Common myeloid progenitor, CD34-positive (primary cell): ENCODE results near the gene VEZF1.
"Not testable (repeated sequence)": the region's sequence is repeated elsewhere in the genome, so short reads cannot be mapped to it uniquely, and the experiment has no call there.

Source experiments
- CTCF ChIA-PET: fragments of 350-600 bp; sonication (Branson Sonifier 250); formaldehyde crosslinking; loops from one replicate; lab custom pipeline; 2021; ENCODE audit warnings: antibody characterized with exemption; lab: Charles Lee
- POLR2A ChIA-PET: fragments of 350-600 bp; sonication (Branson Sonifier 250); formaldehyde crosslinking; loops from one replicate; lab custom pipeline; 2021; ENCODE audit warnings: antibody characterized with exemption; lab: Charles Lee
- DNase-seq, 3 donors: peaks; one replicate each; pipeline versions ENCODE4 v3.0.0 to v3.0.0-alpha.2; 2013
- H3K27ac ChIP-seq, 2 experiments: 1 replicate in 1 of 2; 2 replicates in 1 of 2; pipeline ENCODE4 v1.7.0; 2013; ENCODE audit warnings: inconsistent platforms in 2 of 2, low read length in 2 of 2, mild to moderate bottlenecking in 2 of 2, low read depth in 1 of 2, moderate library complexity in 1 of 2; ENCODE audit not compliant: severe bottlenecking in 2 of 2, insufficient read depth in 1 of 2, poor library complexity in 1 of 2
- H3K27me3 ChIP-seq, 5 experiments: replicated peaks in 2 of 5; 1 replicate in 3 of 5; 2 replicates in 2 of 5; pipeline versions ENCODE4 v1.6.1 to v1.7.0; 2013; ENCODE audit warnings: low read length in 4 of 5, mild to moderate bottlenecking in 2 of 5, moderate library complexity in 2 of 5, inconsistent platforms in 1 of 5; ENCODE audit not compliant: insufficient read depth in 5 of 5, control insufficient read depth in 4 of 5
- H3K36me3 ChIP-seq, 4 experiments: 1 replicate in 2 of 4; 2 replicates in 2 of 4; pipeline versions ENCODE4 v1.6.1 to v1.7.0; 2013; ENCODE audit warnings: low read length in 3 of 4, control low read depth in 1 of 4, mild to moderate bottlenecking in 1 of 4; ENCODE audit not compliant: control insufficient read depth in 4 of 4, insufficient read depth in 4 of 4
- H3K4me1 ChIP-seq, 4 experiments: 1 replicate in 3 of 4; 2 replicates in 1 of 4; pipeline versions ENCODE4 v1.6.1 to v1.7.1; 2013; ENCODE audit warnings: low read length in 3 of 4, mild to moderate bottlenecking in 3 of 4, control low read depth in 1 of 4, inconsistent platforms in 1 of 4, moderate library complexity in 1 of 4; ENCODE audit not compliant: control insufficient read depth in 4 of 4, insufficient read depth in 4 of 4; ENCODE audit errors: control extremely low read depth in 1 of 4
- H3K4me3 ChIP-seq, 7 experiments: 1 replicate in 4 of 7; 2 replicates in 3 of 7; pipeline versions ENCODE4 v1.5.1 to v1.7.0; 2013; ENCODE audit warnings: mild to moderate bottlenecking in 7 of 7, low read length in 6 of 7, moderate library complexity in 6 of 7, inconsistent platforms in 2 of 7, low read depth in 2 of 7, control low read depth in 1 of 7; ENCODE audit not compliant: insufficient read depth in 4 of 7, control insufficient read depth in 1 of 7; ENCODE audit errors: extremely low read depth in 1 of 7
- H3K9me3 ChIP-seq, 5 experiments: 1 replicate in 4 of 5; 2 replicates in 1 of 5; pipeline versions ENCODE4 v1.6.1 to v1.7.1; 2013; ENCODE audit warnings: low read length in 4 of 5, mild to moderate bottlenecking in 2 of 5, inconsistent platforms in 1 of 5, low read depth in 1 of 5, moderate library complexity in 1 of 5; ENCODE audit not compliant: control insufficient read depth in 4 of 5, insufficient read depth in 2 of 5; ENCODE audit errors: control extremely low read depth in 1 of 5
- WGBS: methylation state at CpG from one replicate; pipeline ENCODE4 v1.1.5; 2013; ENCODE audit not compliant: insufficient coverage; 5-methylcytosine and 5-hydroxymethylcytosine counted together

VEZF1 gene

DNA sequence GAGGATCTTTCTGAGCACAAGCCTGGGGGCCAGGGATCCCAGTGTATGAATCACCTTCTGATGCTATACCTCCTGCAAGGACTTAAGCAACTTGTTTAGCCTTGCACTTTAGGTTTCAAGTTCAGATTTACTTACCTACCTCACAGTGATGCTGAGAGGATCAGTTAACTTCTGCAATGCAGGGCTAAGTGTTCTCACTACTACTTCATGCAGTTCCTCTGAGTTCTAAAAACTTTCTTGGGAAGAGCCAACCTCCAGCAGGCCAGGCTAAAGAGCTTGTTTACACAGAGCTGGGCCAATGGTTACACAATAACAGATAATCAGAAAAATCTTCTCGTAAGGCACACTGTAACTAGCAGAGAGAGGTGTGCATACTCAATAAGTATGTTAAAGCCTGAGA lies 13.0 kb downstream of the VEZF1 start:
- Histone ChIP-seq H3K36me3 (peaks cover 22 to 69% (median 43%) of the 10 kb centered on the region in 4 experiments), H3K27ac (no peak overlapping the region), H3K27me3 (no peaks in the 10 kb centered on the region), H3K9me3 (no peaks in the 10 kb centered on the region), H3K4me3 (no peak overlapping the region), H3K4me1 (peaks cover 0 to 15% (median 8%) of the 10 kb centered on the region in 4 experiments)
- ChIA-PET CTCF (interaction anchor here (1.1 to 1.8 kb wide), 2 partner anchors 11 kb away, joined by 3 to 6 read pairs; no protein-coding TSS in a partner anchor), POLR2A (no interaction called here)
- DNase-seq, result no peak
- WGBS, result no CpG with 5 or more reads among the region's 1 CpG

DNA sequence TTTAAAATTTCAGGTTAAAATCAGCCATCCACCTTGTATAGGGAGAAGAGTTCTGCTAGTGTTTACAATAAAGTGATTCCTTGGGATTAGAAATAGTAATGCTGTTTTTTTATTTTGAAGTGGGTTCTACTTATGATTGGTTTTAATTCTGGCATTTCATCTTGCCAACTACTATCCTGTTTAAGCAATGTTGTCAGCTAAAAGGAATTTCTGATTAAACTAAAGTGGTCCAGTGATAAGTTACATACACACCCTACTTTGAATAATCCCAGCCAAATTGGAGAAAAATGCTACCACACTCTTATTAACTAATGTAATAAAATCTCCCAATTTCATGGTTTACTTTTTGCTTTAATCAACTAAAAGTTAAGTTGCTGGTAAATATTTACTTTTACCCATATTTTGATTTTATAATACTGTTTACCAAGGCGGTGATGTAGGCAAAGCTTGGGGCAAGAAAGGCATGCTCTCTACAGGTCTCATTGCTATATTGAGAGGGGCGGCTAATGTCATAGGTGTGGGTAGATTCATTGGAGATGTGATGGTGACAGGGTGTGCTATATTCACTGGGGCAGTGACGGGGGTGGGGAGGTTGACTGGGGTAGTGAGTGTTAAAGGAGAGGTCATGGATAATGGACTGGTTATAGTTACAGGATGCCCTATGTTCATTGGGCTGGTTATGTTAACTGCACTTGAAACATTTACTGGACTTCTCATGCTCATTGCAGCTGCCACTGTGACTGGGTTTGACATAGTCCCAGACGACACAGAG lies 13.8 kb downstream of the VEZF1 start:
- CTCF ChIA-PET, result interaction anchor here (1.0 to 1.8 kb wide), 3 partner anchors 10 to 12 kb away, joined by 3 to 6 read pairs (median 3); no protein-coding TSS in a partner anchor
- not testable (repeated sequence) for H3K27me3 ChIP-seq, H3K4me3 ChIP-seq, H3K9me3 ChIP-seq, H3K27ac ChIP-seq, DNase-seq
- POLR2A ChIA-PET, result interaction anchor here (0.9 to 1.3 kb wide), 2 partner anchors 20 to 26 kb away, joined by 3 read pairs; no protein-coding TSS in a partner anchor
- H3K4me1 ChIP-seq, result peaks cover 0 to 15% (median 8%) of the 10 kb centered on the region in 4 experiments
- H3K36me3 ChIP-seq, result peaks cover 20 to 61% (median 41%) of the 10 kb centered on the region in 4 experiments
- WGBS, result 100% methylated on average over 2 of the region's 4 CpGs

DNA sequence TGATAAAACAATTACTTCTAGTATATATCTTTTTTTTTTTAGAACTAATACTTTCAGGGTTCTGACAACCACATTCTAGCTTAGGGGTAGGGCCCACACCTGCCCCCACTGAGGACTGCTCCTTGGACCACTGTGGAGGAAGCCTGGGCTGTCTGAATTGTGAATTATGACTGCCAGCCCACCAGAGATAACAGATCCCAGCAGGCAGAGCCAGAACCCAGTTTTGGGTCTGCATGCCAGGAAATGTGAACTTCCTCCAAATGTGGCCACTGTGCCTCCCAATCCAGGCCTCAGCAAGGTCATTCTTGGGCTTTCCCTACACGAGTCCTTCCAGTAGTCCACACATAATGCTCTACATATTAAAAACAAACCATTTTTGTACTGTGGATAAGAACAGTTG lies 15.9 kb downstream of the VEZF1 start:
- Histone ChIP-seq H3K9me3 (no peaks in the 10 kb centered on the region), H3K4me1 (peaks cover 0 to 15% (median 8%) of the 10 kb centered on the region in 4 experiments), H3K36me3 (peaks cover 13 to 41% (median 29%) of the 10 kb centered on the region in 4 experiments), H3K27me3 (no peaks in the 10 kb centered on the region), H3K4me3 (peak overlapping the region in 2 of 7 experiments; percentile 8 to 10), H3K27ac (peak overlapping the region in 1 of 2 experiments; percentile 34)
- ChIA-PET CTCF (interaction anchor here (1.1 to 2.2 kb wide), 6 partner anchors 9 to 97 kb away, joined by 3 to 8 read pairs (median 3); partner anchors contain the start of gene CUEDC1), POLR2A (interaction anchor here (1.1 to 1.6 kb wide), 2 partner anchors 32 to 103 kb away, joined by 3 read pairs; no protein-coding TSS in a partner anchor)
- peak in 1 of 3 donors; percentile 41 for DNase-seq
- WGBS, result no CpG with 5 or more reads among the region's 1 CpG

DNA sequence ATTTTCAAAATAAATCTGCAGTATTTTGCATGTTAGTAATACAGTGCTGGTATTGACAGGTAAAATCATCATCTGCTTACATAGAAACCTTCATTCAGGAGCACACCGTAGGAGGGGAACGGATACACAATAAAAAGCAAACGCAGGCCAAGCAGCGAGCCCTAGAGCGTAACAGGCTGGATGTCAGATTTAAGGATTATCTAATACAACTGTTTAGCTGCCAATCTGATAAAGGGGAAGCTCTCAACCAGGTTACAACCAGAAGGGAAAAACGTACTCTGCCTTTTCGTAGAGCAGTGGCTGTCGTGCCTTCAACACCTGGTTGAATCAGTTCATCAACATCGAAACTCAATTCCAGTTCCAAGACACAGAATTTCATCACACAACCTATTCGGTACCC lies 16.5 kb downstream of the VEZF1 start:
- peaks cover 0 to 15% (median 8%) of the 10 kb centered on the region in 4 experiments for H3K4me1 ChIP-seq
- ChIA-PET POLR2A (interaction anchor here (1.1 to 1.6 kb wide), 3 partner anchors 32 to 104 kb away, joined by 3 read pairs; no protein-coding TSS in a partner anchor), CTCF (interaction anchor here (1.1 to 2.2 kb wide), 9 partner anchors 8 to 113 kb away, joined by 3 to 8 read pairs (median 4); partner anchors contain the start of gene CUEDC1)
- no peaks in the 10 kb centered on the region for H3K27me3 ChIP-seq
- H3K4me3 ChIP-seq, result no peak overlapping the region
- 44% methylated on average over 6 of the region's 10 CpGs for WGBS
- DNase-seq, result peak in 1 of 3 donors; percentile 22
- peak overlapping the region in 1 of 2 experiments; percentile 34 for H3K27ac ChIP-seq
- peaks cover 9 to 35% (median 23%) of the 10 kb centered on the region in 4 experiments for H3K36me3 ChIP-seq
- no peaks in the 10 kb centered on the region for H3K9me3 ChIP-seq

DNA sequence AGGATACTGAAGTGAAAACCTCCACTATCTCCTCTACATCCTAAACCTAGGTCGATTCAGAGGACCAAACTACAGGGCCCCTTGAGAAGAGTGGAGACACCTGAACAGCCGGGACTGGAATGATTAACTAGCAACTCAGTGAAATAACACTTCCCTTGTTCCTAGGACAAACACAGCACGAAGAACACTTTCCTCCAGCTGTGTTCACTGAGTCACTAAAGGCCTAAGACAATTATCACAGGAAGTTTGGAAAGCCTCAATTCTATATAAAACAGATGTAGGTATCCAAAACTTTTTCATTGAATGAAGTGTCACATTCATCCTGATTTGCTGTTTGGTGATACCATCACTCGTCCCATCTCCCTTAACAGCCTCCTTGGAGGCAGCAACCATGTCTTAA lies 17.3 kb downstream of the VEZF1 start:
- Histone ChIP-seq H3K27ac (no peak overlapping the region), H3K9me3 (no peaks in the 10 kb centered on the region), H3K27me3 (no peaks in the 10 kb centered on the region), H3K4me3 (no peak overlapping the region), H3K4me1 (peaks cover 0 to 15% (median 8%) of the 10 kb centered on the region in 4 experiments), H3K36me3 (peaks cover 8 to 26% (median 16%) of the 10 kb centered on the region in 4 experiments)
- CTCF ChIA-PET, result interaction anchor here (0.6 to 2.2 kb wide), 9 partner anchors 12 to 448 kb away, joined by 3 to 8 read pairs (median 4); partner anchors contain the start of gene CUEDC1
- WGBS, result 94% methylated on average over 3 of the region's 4 CpGs
- DNase-seq, result no peak
- POLR2A ChIA-PET, result interaction anchor here (1.1 kb wide), 1 partner anchor 104 kb away, joined by 3 read pairs; no protein-coding TSS in a partner anchor

DNA sequence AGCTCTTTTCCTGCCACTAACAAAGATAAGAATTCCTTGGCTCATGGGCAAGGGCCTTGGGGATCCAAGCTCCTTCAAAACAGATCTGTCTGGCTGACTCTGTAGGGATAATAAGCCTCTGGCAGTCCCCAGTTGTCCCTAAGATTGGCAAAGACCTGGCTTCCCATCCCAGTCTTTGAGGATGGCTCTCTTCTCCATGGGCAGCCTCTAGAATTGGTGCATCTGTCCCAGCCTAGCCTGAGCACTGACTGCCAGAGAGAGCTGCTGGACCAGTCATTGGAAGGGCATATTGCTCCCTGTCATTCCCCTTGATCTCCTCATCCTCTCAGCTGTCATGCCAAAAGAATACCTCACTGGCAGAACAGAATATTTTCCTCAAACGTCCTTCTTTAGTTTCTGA lies 19.6 kb downstream of the VEZF1 start:
- WGBS, result no CpG with 5 or more reads among the region's 1 CpG
- no peak for DNase-seq

More for the DNA sequence above, 19.6 kb downstream of the VEZF1 start:
- ChIA-PET CTCF (interaction anchor here (1.3 kb wide), 2 partner anchors 8 to 11 kb away, joined by 3 to 4 read pairs; no protein-coding TSS in a partner anchor), POLR2A (no interaction called here)
- Histone ChIP-seq H3K27ac (no peak overlapping the region), H3K4me1 (peaks cover 0 to 15% (median 8%) of the 10 kb centered on the region in 4 experiments), H3K9me3 (no peaks in the 10 kb centered on the region), H3K4me3 (no peak overlapping the region), H3K27me3 (no peaks in the 10 kb centered on the region), H3K36me3 (peaks cover 0 to 8% (median 2%) of the 10 kb centered on the region in 4 experiments)
